H7 (cell line): ENCODE results near the gene RIBC2. TPM values are rescaled to one million over a fixed set of nuclear protein-coding genes. Genes with fewer than 3 reads are reported as not detected.
"Not testable (repeated sequence)": the region's sequence is repeated elsewhere in the genome, so short reads cannot be mapped to it uniquely, and the experiment has no call there.

Experiments used
- DNase-seq: peaks from one replicate; pipeline ENCODE4 v3.0.0; 2012
- H3K27me3 ChIP-seq: 2 replicates; pipeline ENCODE4 v1.6.0; 2011; ENCODE audit warnings: mild to moderate bottlenecking, low read length; ENCODE audit not compliant: control insufficient read depth, insufficient read depth
- H3K36me3 ChIP-seq: replicated peaks from 2 replicates; pipeline ENCODE4 v1.5.1; 2011; ENCODE audit warnings: low read length; ENCODE audit not compliant: control insufficient read depth, insufficient read depth
- H3K4me3 ChIP-seq: 2 replicates; pipeline ENCODE4 v1.5.1; 2011; ENCODE audit warnings: low read depth, mild to moderate bottlenecking, control low read depth, low read length, moderate library complexity; ENCODE audit not compliant: insufficient read depth
- total RNA-seq: library from RNA; depleted of rRNA; stranded (reverse); fragments of >200 nt; shearing (Covaris generic); gene quantifications from 2 replicates; pipeline ENCODE4 v1.2.3, GENCODE V29; 2014

RIBC2 gene
- total RNA-seq, 1 experiment from 2014 or later: 1.9 TPM

GRCh38 chr22:45429981-45430775, 16.7 kb downstream of the RIBC2 start:
- Histone ChIP-seq H3K4me3 (no peak overlapping the region), H3K27me3 (no peaks in the 10 kb centered on the region), H3K36me3 (no peaks in the 10 kb centered on the region)
- peak; percentile 25 for DNase-seq

- peak; percentile 30 for DNase-seq
- Histone ChIP-seq H3K36me3 (no peaks in the 10 kb centered on the region), H3K27me3 (no peaks in the 10 kb centered on the region), H3K4me3 (no peak overlapping the region)
These were observed 17.4 kb downstream of the RIBC2 start for GRCh38 chr22:45430871-45431270.

GRCh38 chr22:45434981-45435380, 21.5 kb downstream of the RIBC2 start:
- H3K27me3 ChIP-seq: no peaks in the 10 kb centered on the region
- no peak for DNase-seq
- no peak overlapping the region for H3K4me3 ChIP-seq
- no peaks in the 10 kb centered on the region for H3K36me3 ChIP-seq

GRCh38 chr22:45435544-45436139, 22.1 kb downstream of the RIBC2 start:
- Histone ChIP-seq H3K27me3 (no peaks in the 10 kb centered on the region), H3K4me3 (no peak overlapping the region), H3K36me3 (no peaks in the 10 kb centered on the region)
- DNase-seq: peak; percentile 90

- not testable (repeated sequence) for H3K4me3 ChIP-seq, DNase-seq, H3K36me3 ChIP-seq, H3K27me3 ChIP-seq
These were observed 23.5 kb downstream of the RIBC2 start for GRCh38 chr22:45436871-45437517.

GRCh38 chr22:45438336-45438735, 24.8 kb downstream of the RIBC2 start:
- Histone ChIP-seq H3K36me3 (no peaks in the 10 kb centered on the region), H3K4me3 (no peak overlapping the region), H3K27me3 (no peaks in the 10 kb centered on the region)
- DNase-seq: no peak

- H3K36me3 ChIP-seq, H3K4me3 ChIP-seq, H3K27me3 ChIP-seq, DNase-seq: not testable (repeated sequence)
These were observed 27.2 kb downstream of the RIBC2 start for GRCh38 chr22:45440688-45441087.

- Histone ChIP-seq H3K27me3 (no peaks in the 10 kb centered on the region), H3K36me3 (no peaks in the 10 kb centered on the region), H3K4me3 (no peak overlapping the region)
- peak; percentile 71 for DNase-seq
These were observed 27.6 kb downstream of the RIBC2 start for GRCh38 chr22:45441138-45441537.

GRCh38 chr22:45442116-45442515, 28.6 kb downstream of the RIBC2 start:
- Histone ChIP-seq H3K36me3 (no peaks in the 10 kb centered on the region), H3K27me3 (no peaks in the 10 kb centered on the region), H3K4me3 (no peak overlapping the region)
- no peak for DNase-seq

- DNase-seq: no peak
These were observed 30.7 kb downstream of the RIBC2 start for GRCh38 chr22:45444168-45444567.

GRCh38 chr22:45445031-45445710, 31.7 kb downstream of the RIBC2 start:
- no peak for DNase-seq
- no peaks in the 10 kb centered on the region for H3K36me3 ChIP-seq
- H3K27me3 ChIP-seq: no peaks in the 10 kb centered on the region
- no peak overlapping the region for H3K4me3 ChIP-seq

More at GRCh38 chr22:45444168-45444567, 30.7 kb downstream of the RIBC2 start:
- Histone ChIP-seq H3K4me3 (no peak overlapping the region), H3K27me3 (no peaks in the 10 kb centered on the region), H3K36me3 (no peaks in the 10 kb centered on the region)

- no peak overlapping the region for H3K4me3 ChIP-seq
- H3K36me3 ChIP-seq: no peaks in the 10 kb centered on the region
- H3K27me3 ChIP-seq: no peaks in the 10 kb centered on the region
- no peak for DNase-seq
These were observed 32.7 kb downstream of the RIBC2 start for GRCh38 chr22:45446216-45446615.

GRCh38 chr22:45447596-45447995, 34.1 kb downstream of the RIBC2 start:
- not testable (repeated sequence) for DNase-seq, H3K36me3 ChIP-seq

GRCh38 chr22:45448431-45448830, 34.9 kb downstream of the RIBC2 start:
- no peak for DNase-seq
- no peaks in the 10 kb centered on the region for H3K27me3 ChIP-seq
- H3K36me3 ChIP-seq: no peaks in the 10 kb centered on the region
- no peak overlapping the region for H3K4me3 ChIP-seq

More at GRCh38 chr22:45447596-45447995, 34.1 kb downstream of the RIBC2 start:
- H3K4me3 ChIP-seq, H3K27me3 ChIP-seq: not testable (repeated sequence)
